Measurements from ENCODE around the gene ESR1. TPM values are rescaled to one million over a fixed set of nuclear protein-coding genes. Genes with fewer than 3 reads are reported as not detected.

Gene ESR1
- total and polyA plus RNA-seq, 9 of the 15 experiments (the other 6 are each of a cell fraction or from before 2014, with no cell fraction given), result 0.03 to 0.27 (median 0.08) TPM; not detected in 1

- intact Hi-C loops (cut with micrococcal nuclease), result no loop called here
- TF ChIP-seq TCF7L2 (IDR thresholded peaks at IDR 0.05; ENCODE audit: low read depth, low read length) (no peak), FOXA3 (CRISPR knock-in tag; conservative IDR thresholded peaks at IDR 0.05 in 1 of 2, IDR thresholded peaks at IDR 0.05 in 1 of 2) (no peak), SMARCA4 (IDR thresholded peaks at IDR 0.05) (no peak), ZMIZ1 (IDR thresholded peaks at IDR 0.05; ENCODE audit: low read depth in 2 of 2, low read length in 2 of 2) (no peak), POLR3G (IDR thresholded peaks at IDR 0.05; ENCODE audit: extremely low read depth, insufficient read length, insufficient replicate concordance) (no peak), ELF1 (tag; IDR thresholded peaks at IDR 0.05) (no peak), CHCHD3 (CRISPR knock-in tag; IDR thresholded peaks at IDR 0.05) (no peak)
- ATAC-seq (no peak), FAIRE-seq (no peak), DNase-seq (ENCODE audit: extremely low read depth in 1 of 4, low spot score in 3 of 4) (no peak)
- ChIA-PET POLR2A (no interaction called here), CTCF (ENCODE audit: low intra/inter-chr PET ratio) (no interaction called here)
- H3K4me1 ChIP-seq (replicated peaks in 1 of 2; ENCODE audit: control insufficient read depth in 2 of 2, insufficient read depth in 2 of 2, low read length in 2 of 2), result no peaks in the 10 kb centered on the region
- no peak overlapping the region for H3K27ac ChIP-seq (ENCODE audit: extremely low read depth, low read depth, low read length)
- H3K9me3 ChIP-seq (replicated peaks; ENCODE audit: control insufficient read depth, insufficient read depth, low read depth, low read length), result no peaks in the 10 kb centered on the region; the same call in 1 of the 2 replicates
- no peak overlapping the region for H3K4me3 ChIP-seq
- H4K20me1 ChIP-seq (replicated peaks; ENCODE audit: control insufficient read depth, insufficient read depth, low read length), result no peaks in the 10 kb centered on the region
- no peaks in the 10 kb centered on the region for H3K79me2 ChIP-seq (ENCODE audit: control insufficient read depth, insufficient read depth, low read length)
- H3K27me3 ChIP-seq (ENCODE audit: control insufficient read depth in 2 of 2, insufficient read depth in 2 of 2, low read length in 2 of 2), result no peaks in the 10 kb centered on the region
- H3K36me3 ChIP-seq (ENCODE audit: control insufficient read depth, insufficient read depth, low read length), result no peaks in the 10 kb centered on the region
- H3K9me1 ChIP-seq (ENCODE audit: control insufficient read depth, insufficient read depth, low read length), result no peaks in the 10 kb centered on the region
- WGBS (ENCODE audit: insufficient coverage, low coverage, missing lambda C conversion rate), result 0% methylated on average over 4 of the region's 4 CpGs
- no TSS peak for BruUV-seq (replicated peaks)
- no peak overlapping the region for H2AFZ ChIP-seq (ENCODE audit: low read depth, low read length)
- no peak overlapping the region for H3K4me2 ChIP-seq (ENCODE audit: insufficient read depth, low read length)
- no peak overlapping the region for H3K9ac ChIP-seq (ENCODE audit: insufficient read depth in 1 of 2, low read depth in 2 of 2, low read length in 2 of 2)
- in situ Hi-C loops (cut with MboI), result no loop called here
Measured at GRCh38 chr6:152055517-152055916, 248.0 kb downstream of the ESR1 start.
